CD4-positive, alpha-beta T cell treated with Interleukin-17A for 1 hour (primary cell): ENCODE measurements around the gene CDKAL1.

Experiments used
- DNase-seq: peaks from one replicate; pipeline ENCODE4 v3.0.0-alpha.2; 2020

CDKAL1 gene

DNA sequence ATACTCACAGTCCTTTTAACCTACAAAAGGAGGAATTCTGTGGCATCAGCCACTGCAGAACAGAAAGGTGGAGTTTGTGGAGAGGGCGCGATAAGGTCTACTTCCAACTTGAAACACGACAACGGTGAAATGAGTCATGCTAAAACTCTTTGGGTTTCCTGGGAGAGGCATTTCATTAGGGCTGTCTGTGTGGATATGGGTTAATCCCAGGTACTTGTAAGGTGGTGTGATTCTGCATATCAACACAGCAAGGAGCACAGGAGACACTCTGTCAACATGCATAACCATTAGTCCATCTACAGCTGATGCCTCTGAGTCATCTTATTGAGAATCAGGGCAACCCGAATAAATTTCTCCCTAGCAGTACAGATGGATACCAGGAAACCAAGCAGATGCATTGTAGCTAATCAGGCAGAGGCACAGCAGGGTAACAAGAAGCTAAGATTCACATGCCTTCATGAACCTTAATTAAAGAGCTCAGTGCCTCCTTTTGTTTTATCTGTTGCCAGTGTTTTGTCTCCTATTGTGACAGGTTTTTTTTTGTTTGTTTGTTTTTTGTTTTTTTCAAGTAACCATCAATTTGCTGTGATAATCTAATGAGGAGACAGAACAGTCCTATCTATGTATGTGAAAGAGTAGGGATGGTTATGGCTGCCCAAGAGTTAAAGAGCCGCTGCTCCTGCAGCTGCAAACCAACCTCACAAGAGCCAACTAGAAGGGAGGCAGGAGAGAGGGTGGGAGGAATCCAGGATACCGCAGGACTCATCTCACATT is 743.5 kb downstream of the CDKAL1 start:
- DNase-seq: no peak

DNA sequence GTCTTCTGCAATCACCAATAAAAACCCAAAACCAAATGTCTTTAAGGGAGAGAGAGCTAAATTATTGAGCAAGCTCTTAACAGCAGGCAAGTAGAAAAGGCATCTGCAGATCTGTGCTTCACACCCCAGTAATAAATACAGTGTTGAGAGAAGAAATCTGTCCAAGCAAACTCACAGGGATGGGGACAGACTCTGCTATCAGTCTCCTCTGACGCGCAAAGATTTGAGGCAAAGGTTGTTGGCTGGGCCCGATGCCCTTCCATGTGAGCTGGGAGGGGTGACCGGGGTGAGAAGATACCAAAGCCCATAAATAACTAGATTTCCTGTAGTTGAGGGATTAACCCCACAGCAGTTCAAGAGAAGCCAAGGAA is 744.1 kb downstream of the CDKAL1 start:
- no peak for DNase-seq

DNA sequence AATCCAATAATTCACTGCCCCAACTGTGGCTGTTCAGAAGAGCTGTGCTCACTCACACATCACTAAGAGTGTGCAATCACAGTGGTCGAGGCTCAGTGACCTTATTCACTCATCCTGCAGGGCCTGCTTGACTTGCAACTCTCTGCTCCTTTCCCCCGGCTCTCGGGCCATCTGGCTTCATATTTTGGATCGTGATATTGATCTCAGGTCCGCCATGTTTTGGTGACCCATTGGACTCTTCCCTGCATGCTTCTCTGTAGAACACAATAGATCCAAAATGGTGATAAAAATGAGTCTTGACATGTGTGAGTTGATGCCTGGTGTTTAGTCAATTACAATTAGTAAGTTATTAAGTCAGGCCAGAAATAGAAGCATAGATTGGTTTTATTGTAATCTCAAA is 745.4 kb downstream of the CDKAL1 start:
- DNase-seq: no peak

DNA sequence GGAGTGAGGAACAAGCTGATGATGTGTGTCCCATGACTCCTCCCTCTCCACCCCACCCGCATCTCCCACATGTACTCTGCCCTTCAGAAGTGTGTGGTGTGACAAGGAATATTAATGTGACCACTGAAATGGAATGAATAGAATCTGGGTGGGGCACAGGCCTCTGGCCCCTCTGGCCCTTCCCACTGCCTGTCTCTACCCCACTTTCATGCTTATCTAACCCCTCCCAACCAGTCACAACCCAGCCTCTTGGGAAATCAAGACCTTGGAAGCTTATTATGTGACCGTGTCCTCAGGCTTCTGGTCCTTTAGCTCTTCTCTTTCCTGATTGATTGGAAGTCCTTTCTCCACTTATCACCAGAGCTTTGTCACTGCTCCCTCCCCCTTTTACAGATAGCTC is 747.1 kb downstream of the CDKAL1 start:
- DNase-seq: no peak
